Stomach (tissue), 4 donors: Measurements from ENCODE around the gene CSDE1.

ENCODE experiments used
- CTCF ChIP-seq, 7 experiments: fragments of 450-650 bp in 4 of 7; fragments of 200-600 bp in 3 of 7; sonication (generic) in 3 of 7; IDR thresholded peaks; one replicate each; pipeline ENCODE4 v1.5.1; 2016 to 2019; ENCODE audit warnings: antibody characterized with exemption in 7 of 7, control low read depth in 2 of 7, mild to moderate bottlenecking in 1 of 7
- POLR2A ChIP-seq, 4 donors: fragments of 450-650 bp; IDR thresholded peaks; one replicate each; pipeline ENCODE4 v1.6.1; 2016; ENCODE audit warnings: antibody characterized with exemption in 4 of 4, control low read depth in 2 of 4, mild to moderate bottlenecking in 1 of 4, moderate library complexity in 1 of 4
- POLR2AphosphoS5 ChIP-seq, 3 donors: sonication (generic); formaldehyde crosslinking; IDR thresholded peaks; one replicate each; pipeline ENCODE4 v1.6.1; 2016; ENCODE audit warnings: antibody characterized with exemption in 3 of 3

DNA sequence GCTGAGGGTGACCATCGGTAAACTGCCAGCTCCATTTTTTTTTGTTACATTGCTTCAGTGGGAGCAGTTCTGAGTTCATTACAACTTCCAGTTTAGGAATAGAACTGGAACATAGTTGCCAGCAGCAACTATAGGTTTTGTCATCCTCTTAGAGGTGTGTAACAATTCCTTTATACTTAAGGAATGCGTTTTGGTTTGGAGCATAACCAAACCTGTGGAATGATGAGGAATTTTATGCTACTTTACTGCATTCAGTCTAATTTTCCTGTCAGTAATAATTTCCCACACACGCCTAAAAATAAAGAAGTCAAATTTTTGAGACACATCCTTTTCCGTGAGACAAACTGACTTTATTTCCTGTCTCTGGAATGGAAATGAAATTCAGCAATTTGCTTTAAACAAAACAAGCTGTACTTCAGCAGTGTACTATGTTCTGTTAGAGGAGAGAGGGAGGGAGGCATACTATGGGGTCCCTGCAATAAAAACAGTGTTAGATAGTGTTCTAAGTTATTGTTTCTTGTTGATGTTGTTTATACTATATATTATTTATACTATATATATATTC, 57.7 kb downstream of the CSDE1 start:
- TF ChIP-seq CTCF (IDR thresholded peaks at IDR 0.05) (no peak), POLR2AphosphoS5 (IDR thresholded peaks at IDR 0.05) (no peak), POLR2A (IDR thresholded peaks at IDR 0.05) (no peak)
